Erythroblast (primary cell): ENCODE data around the gene C1orf210.

ENCODE experiments used
- GATA1 ChIP-seq: IDR thresholded peaks from 2 replicates; pipeline ENCODE4 v1.6.1; 2011; ENCODE audit warnings: low read depth, mild to moderate bottlenecking, control low read depth, low read length, moderate library complexity
- POLR2A ChIP-seq: IDR thresholded peaks from 2 replicates; pipeline ENCODE4 v1.6.1; 2011; ENCODE audit warnings: mild to moderate bottlenecking, low read length

GRCh38 chr1:43304314-43304681 is 18.9 kb upstream of the C1orf210 start:
- TF ChIP-seq POLR2A (no peak), GATA1 (no peak)
